Subcutaneous adipose tissue (tissue), 4 donors: ENCODE measurements around the gene ACSL3. TPM values are rescaled to one million over a fixed set of nuclear protein-coding genes. Genes with fewer than 3 reads are reported as not detected.

Source experiments
- CTCF ChIP-seq: fragments of 450-650 bp; IDR thresholded peaks from one replicate; pipeline ENCODE4 v1.5.1; 2016; ENCODE audit warnings: low read depth, mild to moderate bottlenecking, control low read depth, antibody characterized with exemption, moderate library complexity
- total RNA-seq, 4 donors: library from RNA; depleted of rRNA; stranded (reverse); fragments of >200 nt; gene quantifications; one replicate each; pipeline ENCODE4 v1.1.0, GENCODE V29; 2016

ACSL3 gene
- 10 to 100 TPM; 40.1 to 81.8 (median 42.8) TPM for total RNA-seq

GRCh38 chr2:222860740-222861410 is at the start of gene ACSL3:
Gene ACSL3, plus strand, starts transcription at chr2:222861036. Its CDS starts 47,737 bp downstream, at chr2:222908773.
- TF ChIP-seq CTCF, result no peak

- no peak for TF ChIP-seq CTCF
These were observed 49.0 kb upstream of the ACSL3 start for GRCh38 chr2:222811828-222812227.

- no peak for TF ChIP-seq CTCF
These were observed 47.5 kb upstream of the ACSL3 start for GRCh38 chr2:222813177-222813843.

- no peak for TF ChIP-seq CTCF
These were observed 41.0 kb upstream of the ACSL3 start for GRCh38 chr2:222819722-222820333.

- TF ChIP-seq CTCF, result no peak
These were observed 37.5 kb upstream of the ACSL3 start for GRCh38 chr2:222823183-222823930.

GRCh38 chr2:222825031-222825430 is 35.8 kb upstream of the ACSL3 start:
- TF ChIP-seq CTCF, result no peak

- TF ChIP-seq CTCF, result no peak
These were observed 33.4 kb upstream of the ACSL3 start for GRCh38 chr2:222827417-222827816.
